Chondrocyte (in vitro differentiated cells): ENCODE data around the gene PTPRG. TPM values are rescaled to one million over a fixed set of nuclear protein-coding genes. Genes with fewer than 3 reads are reported as not detected.

ENCODE experiments used
- DNase-seq: peaks from one replicate; pipeline ENCODE4 v3.0.0; 2021; ENCODE audit warnings: mixed read lengths, low spot score
- H3K27ac Mint-ChIP-seq: one replicate; pipeline ENCODE4 v1.8.0; 2021; ENCODE audit warnings: mild to moderate bottlenecking, moderate library complexity, mixed read lengths; ENCODE audit not compliant: unreplicated experiment
- H3K27me3 Mint-ChIP-seq: 2 replicates; pipeline ENCODE4 v1.8.0; 2021; ENCODE audit warnings: low read depth, mixed read lengths
- H3K36me3 Mint-ChIP-seq: 2 replicates; pipeline ENCODE4 v1.8.0; 2021; ENCODE audit warnings: low read depth, mixed read lengths
- H3K4me1 Mint-ChIP-seq: 2 replicates; pipeline ENCODE4 v1.8.0; 2021; ENCODE audit warnings: low read depth, mild to moderate bottlenecking, mixed read lengths
- H3K4me3 Mint-ChIP-seq: one replicate; pipeline ENCODE4 v1.8.0; 2021; ENCODE audit warnings: mild to moderate bottlenecking, moderate library complexity, mixed read lengths; ENCODE audit not compliant: unreplicated experiment
- H3K9me3 Mint-ChIP-seq: 2 replicates; pipeline ENCODE4 v1.8.0; 2021; ENCODE audit warnings: low read depth, mixed read lengths
- CTCF ChIP-seq: fragments of 200-600 bp; sonication (generic); IDR thresholded peaks from 2 replicates; pipeline ENCODE4 v1.5.0; 2021; ENCODE audit warnings: antibody characterized with exemption, mild to moderate bottlenecking, moderate library complexity
- total RNA-seq: library from RNA; stranded (reverse); gene quantifications from 3 replicates; pipeline ENCODE4 v1.2.1, GENCODE V29; 2021

PTPRG gene
- total RNA-seq, 1 donor from 2014 or later, result 45.5 TPM

GRCh38 chr3:62090066-62090465 is 528.7 kb downstream of the PTPRG start:
- DNase-seq, result no peak
- H3K36me3 Mint-ChIP-seq, result no peaks in the 10 kb centered on the region
- no peaks in the 10 kb centered on the region for H3K9me3 Mint-ChIP-seq
- no peak overlapping the region for H3K27ac Mint-ChIP-seq
- H3K4me3 Mint-ChIP-seq, result no peak overlapping the region
- no peaks in the 10 kb centered on the region for H3K27me3 Mint-ChIP-seq
- TF ChIP-seq CTCF, result no peak
- H3K4me1 Mint-ChIP-seq, result no peaks in the 10 kb centered on the region

- no peaks in the 10 kb centered on the region for H3K36me3 Mint-ChIP-seq
- no peaks in the 10 kb centered on the region for H3K4me1 Mint-ChIP-seq
- no peak overlapping the region for H3K4me3 Mint-ChIP-seq
- H3K27ac Mint-ChIP-seq, result no peak overlapping the region
- H3K27me3 Mint-ChIP-seq, result no peaks in the 10 kb centered on the region
- TF ChIP-seq CTCF, result no peak
- no peaks in the 10 kb centered on the region for H3K9me3 Mint-ChIP-seq
- DNase-seq, result no peak
Observed at GRCh38 chr3:62090519-62090918, 529.1 kb downstream of the PTPRG start.

GRCh38 chr3:62093025-62093424 is 531.7 kb downstream of the PTPRG start:
- Mint-ChIP-seq H3K9me3 (no peaks in the 10 kb centered on the region), H3K27me3 (no peaks in the 10 kb centered on the region), H3K27ac (no peak overlapping the region), H3K4me3 (no peak overlapping the region), H3K36me3 (no peaks in the 10 kb centered on the region), H3K4me1 (no peaks in the 10 kb centered on the region)
- no peak for TF ChIP-seq CTCF
- no peak for DNase-seq

- no peak overlapping the region for H3K4me3 Mint-ChIP-seq
- no peaks in the 10 kb centered on the region for H3K36me3 Mint-ChIP-seq
- H3K9me3 Mint-ChIP-seq, result no peaks in the 10 kb centered on the region
- H3K27me3 Mint-ChIP-seq, result no peaks in the 10 kb centered on the region
- H3K4me1 Mint-ChIP-seq, result no peaks in the 10 kb centered on the region
- H3K27ac Mint-ChIP-seq, result no peak overlapping the region
- no peak for DNase-seq
- no peak for TF ChIP-seq CTCF
Observed at GRCh38 chr3:62094461-62094860, 533.1 kb downstream of the PTPRG start.

- H3K36me3 Mint-ChIP-seq, result no peaks in the 10 kb centered on the region
- DNase-seq, result no peak
- H3K27me3 Mint-ChIP-seq, result no peaks in the 10 kb centered on the region
- TF ChIP-seq CTCF, result no peak
- no peak overlapping the region for H3K27ac Mint-ChIP-seq
- H3K4me3 Mint-ChIP-seq, result no peak overlapping the region
- H3K4me1 Mint-ChIP-seq, result no peaks in the 10 kb centered on the region
- H3K9me3 Mint-ChIP-seq, result no peaks in the 10 kb centered on the region
Observed at GRCh38 chr3:62095080-62095479, 533.7 kb downstream of the PTPRG start.
